ENCODE measurements around the gene ARMH2. TPM values are rescaled to one million over a fixed set of nuclear protein-coding genes. Genes with fewer than 3 reads are reported as not detected.

Gene ARMH2
- total and polyA plus RNA-seq, 2 donors (not counting 1 experiment from before 2014, with no cell fraction given), result 0.43 to 5.0 TPM

DNA sequence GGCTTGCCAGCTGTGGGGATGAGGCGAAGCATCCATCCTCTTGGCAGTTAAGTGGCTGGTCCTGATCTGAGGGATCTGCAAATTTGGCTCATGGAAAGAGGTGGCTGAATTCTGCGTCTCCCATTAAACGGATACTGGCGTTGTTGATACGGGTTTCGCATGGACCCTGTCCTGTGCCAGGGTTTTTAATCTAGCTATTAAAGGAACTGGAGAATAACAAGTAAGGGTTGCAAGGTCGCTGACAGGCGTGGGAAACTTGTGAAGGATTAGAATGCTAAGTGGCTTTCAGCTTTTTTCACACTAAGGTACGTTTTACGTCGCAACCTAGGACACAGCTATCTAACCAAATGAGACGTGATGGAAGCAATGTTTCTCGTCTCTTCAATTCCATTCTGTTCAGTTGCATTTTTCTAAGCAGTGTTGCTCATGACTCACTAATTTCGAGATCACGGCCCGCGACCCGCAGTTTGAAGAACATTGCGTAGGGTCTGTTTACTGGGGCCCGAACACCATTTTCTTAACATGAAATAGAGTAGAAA lies 23.1 kb downstream of the ARMH2 start:
- POLR2A ChIA-PET, result interaction anchor here (0.6 to 1.0 kb wide), 2 partner anchors 46 to 54 kb away, joined by 5 to 6 read pairs; no protein-coding TSS in a partner anchor
- no peaks in the 10 kb centered on the region for H3K9me3 Mint-ChIP-seq (ENCODE audit: insufficient read depth)
- H3K4me1 Mint-ChIP-seq, result peaks cover 30% of the 10 kb centered on the region
- peak overlapping the region; percentile 99 for H3K4me3 Mint-ChIP-seq
- H3K4me3 ChIP-seq (ENCODE audit: control extremely low read depth in 1 of 5, extremely low read depth in 1 of 5, insufficient read depth in 1 of 5, low read depth in 2 of 5, low read length in 4 of 5), result peak overlapping the region; percentile 93 to 100 (median 95)
- H3K36me3 ChIP-seq (replicated peaks in 1 of 2; ENCODE audit: control extremely low read depth in 1 of 2, control insufficient read depth in 1 of 2, extremely low read depth in 1 of 2, insufficient read depth in 2 of 2, low read length in 1 of 2), result no peaks in the 10 kb centered on the region
- no peaks in the 10 kb centered on the region for H3K27me3 Mint-ChIP-seq
- TF ChIP-seq, protein P1, sequence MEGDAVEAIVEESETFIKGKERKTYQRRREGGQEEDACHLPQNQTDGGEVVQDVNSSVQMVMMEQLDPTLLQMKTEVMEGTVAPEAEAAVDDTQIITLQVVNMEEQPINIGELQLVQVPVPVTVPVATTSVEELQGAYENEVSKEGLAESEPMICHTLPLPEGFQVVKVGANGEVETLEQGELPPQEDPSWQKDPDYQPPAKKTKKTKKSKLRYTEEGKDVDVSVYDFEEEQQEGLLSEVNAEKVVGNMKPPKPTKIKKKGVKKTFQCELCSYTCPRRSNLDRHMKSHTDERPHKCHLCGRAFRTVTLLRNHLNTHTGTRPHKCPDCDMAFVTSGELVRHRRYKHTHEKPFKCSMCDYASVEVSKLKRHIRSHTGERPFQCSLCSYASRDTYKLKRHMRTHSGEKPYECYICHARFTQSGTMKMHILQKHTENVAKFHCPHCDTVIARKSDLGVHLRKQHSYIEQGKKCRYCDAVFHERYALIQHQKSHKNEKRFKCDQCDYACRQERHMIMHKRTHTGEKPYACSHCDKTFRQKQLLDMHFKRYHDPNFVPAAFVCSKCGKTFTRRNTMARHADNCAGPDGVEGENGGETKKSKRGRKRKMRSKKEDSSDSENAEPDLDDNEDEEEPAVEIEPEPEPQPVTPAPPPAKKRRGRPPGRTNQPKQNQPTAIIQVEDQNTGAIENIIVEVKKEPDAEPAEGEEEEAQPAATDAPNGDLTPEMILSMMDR (IDR thresholded peaks at IDR 0.05), result no peak
- no peak for TF ChIP-seq EZH2 (IDR thresholded peaks at IDR 0.05; ENCODE audit: borderline replicate concordance, insufficient read depth, low read depth, low read length, poor library complexity, severe bottlenecking)
- no peaks in the 10 kb centered on the region for H4K20me1 ChIP-seq (ENCODE audit: control insufficient read depth, insufficient read depth, low read length, poor library complexity, severe bottlenecking)
- no peak for DNase-seq
- no peaks in the 10 kb centered on the region for H3K9me3 ChIP-seq (ENCODE audit: control extremely low read depth in 1 of 3, control insufficient read depth in 2 of 3, insufficient read depth in 1 of 3, low read length in 2 of 3)
- WGBS (ENCODE audit: insufficient coverage), result 12% methylated on average over 11 of the region's 20 CpGs
- H3K4me2 ChIP-seq (replicated peaks; ENCODE audit: low read depth, low read length, poor library complexity, severe bottlenecking), result peak overlapping the region; percentile 81
- H2AFZ ChIP-seq (ENCODE audit: insufficient read depth, low read depth, low read length, poor library complexity, severe bottlenecking), result peak overlapping the region; percentile 96
- H3K27ac ChIP-seq (ENCODE audit: low read length in 2 of 2), result peak overlapping the region; percentile 39 to 85
- CTCF ChIA-PET, result interaction anchor here (0.6 to 1.3 kb wide), 5 partner anchors 10 to 295 kb away, joined by 3 to 5 read pairs (median 3); no protein-coding TSS in a partner anchor
- intact Hi-C loops (cut with micrococcal nuclease), result loop anchor here (1.0 to 5.0 kb wide), 2 partner anchors 253 to 280 kb away; no protein-coding TSS in a partner anchor
- ATAC-seq (ENCODE audit: low read depth), result no peak
- H3K27ac Mint-ChIP-seq, result peak overlapping the region; percentile 97
- peak overlapping the region; percentile 92 for H3K9ac ChIP-seq (ENCODE audit: low read length)
- H3K27me3 ChIP-seq (replicated peaks in 1 of 4; ENCODE audit: control extremely low read depth in 1 of 4, control insufficient read depth in 3 of 4, insufficient read depth in 4 of 4, low read length in 3 of 4), result no peaks in the 10 kb centered on the region
- peaks cover 14 to 21% of the 10 kb centered on the region in 2 donors for H3K4me1 ChIP-seq (ENCODE audit: control insufficient read depth in 2 of 2, insufficient read depth in 2 of 2, low read length in 2 of 2)
- peaks cover 43% of the 10 kb centered on the region for H3K79me2 ChIP-seq (ENCODE audit: control insufficient read depth, insufficient read depth, low read length)
